CD4-positive, alpha-beta T cell (primary cell): ENCODE results near the gene HHAT. TPM values are rescaled to one million over a fixed set of nuclear protein-coding genes. Genes with fewer than 3 reads are reported as not detected.

ENCODE experiments used
- ATAC-seq: fragments of 200-7000 bp; cut with Tn5 transposase; one replicate; pipeline ENCODE4 v1.10.0; 2022; ENCODE audit warnings: mild to moderate bottlenecking; ENCODE audit not compliant: poor library complexity
- CTCF ChIA-PET: fragments of 350-600 bp; sonication (Branson Sonifier 250); formaldehyde crosslinking; loops from one replicate; lab custom pipeline; 2021; ENCODE audit warnings: antibody characterized with exemption, inconsistent platforms; lab: Charles Lee
- POLR2A ChIA-PET: fragments of 350-600 bp; sonication (Branson Sonifier 250); formaldehyde crosslinking; loops from one replicate; lab custom pipeline; 2021; ENCODE audit warnings: antibody characterized with exemption, inconsistent platforms; lab: Charles Lee
- DNase-seq, 14 experiments: peaks; one replicate each; pipeline ENCODE4 v3.0.0-alpha.2; 2013 to 2020; ENCODE audit warnings: mixed read lengths in 2 of 14
- H3K27ac ChIP-seq, 2 donors: one replicate each; pipeline versions ENCODE4 v1.5.1 to v1.7.0; 2013; ENCODE audit warnings: low read length in 2 of 2, low read depth in 1 of 2, mild to moderate bottlenecking in 1 of 2
- H3K27me3 ChIP-seq, 2 experiments: 1 replicate in 1 of 2; 2 replicates in 1 of 2; pipeline versions ENCODE4 v1.6.1 to v1.7.0; 2013; ENCODE audit warnings: low read length in 2 of 2, control low read depth in 1 of 2, mild to moderate bottlenecking in 1 of 2, moderate library complexity in 1 of 2; ENCODE audit not compliant: insufficient read depth in 2 of 2, control insufficient read depth in 1 of 2
- H3K36me3 ChIP-seq: one replicate; pipeline ENCODE4 v1.6.1; 2013; ENCODE audit warnings: low read length, control low read depth; ENCODE audit not compliant: insufficient read depth
- H3K4me1 ChIP-seq: one replicate; pipeline ENCODE4 v1.6.1; 2013; ENCODE audit warnings: low read length, control low read depth; ENCODE audit not compliant: insufficient read depth
- H3K4me3 ChIP-seq: one replicate; pipeline ENCODE4 v1.5.1; 2013; ENCODE audit warnings: mild to moderate bottlenecking, low read length, moderate library complexity
- H3K9me3 ChIP-seq, 2 experiments: 1 replicate in 1 of 2; 2 replicates in 1 of 2; pipeline versions ENCODE4 v1.6.1 to v1.7.0; 2013; ENCODE audit warnings: low read length in 2 of 2, mild to moderate bottlenecking in 2 of 2, control low read depth in 1 of 2, moderate library complexity in 1 of 2; ENCODE audit not compliant: control insufficient read depth in 1 of 2, insufficient read depth in 1 of 2
- H3K27ac Mint-ChIP-seq: one replicate; pipeline ENCODE4 v1.8.0; 2020; ENCODE audit warnings: mixed read lengths
- H3K27me3 Mint-ChIP-seq: one replicate; pipeline ENCODE4 v1.8.0; 2021; ENCODE audit warnings: mixed read lengths
- H3K36me3 Mint-ChIP-seq: one replicate; pipeline ENCODE4 v1.8.0; 2021; ENCODE audit warnings: low read depth, mixed read lengths
- H3K4me1 Mint-ChIP-seq: one replicate; pipeline ENCODE4 v1.8.0; 2021; ENCODE audit warnings: low read depth, mixed read lengths
- H3K4me3 Mint-ChIP-seq: one replicate; pipeline ENCODE4 v1.8.0; 2020; ENCODE audit warnings: mild to moderate bottlenecking, mixed read lengths
- H3K9me3 Mint-ChIP-seq: one replicate; pipeline ENCODE4 v1.8.0; 2020; ENCODE audit warnings: mixed read lengths
- intact Hi-C, 2 experiments: fragments of 100-400 bp; cut with DNase I in 1 of 2; cut with micrococcal nuclease in 1 of 2; formaldehyde crosslinking; loops; one replicate each; pipeline versions ENCODE4 v1.15.1 to v1.9.0; 2023 to 2025; cut with DNase I, micrococcal nuclease
- total RNA-seq, 174 experiments: library from RNA in 2 of 174; stranded (reverse) in 2 of 174; gene quantifications; one replicate each; pipeline ENCODE4 v1.2.3 and lab custom pipeline; 2021 to 2026
- TF ChIP-seq, protein P1 (sequence below): fragments of 200-600 bp; IDR thresholded peaks from one replicate; pipeline ENCODE4 v1.8.0; 2022; ENCODE audit warnings: antibody characterized with exemption, mild to moderate bottlenecking

HHAT gene
- total RNA-seq, 2 experiments from 2014 or later = 3.1 to 3.3 TPM

DNA sequence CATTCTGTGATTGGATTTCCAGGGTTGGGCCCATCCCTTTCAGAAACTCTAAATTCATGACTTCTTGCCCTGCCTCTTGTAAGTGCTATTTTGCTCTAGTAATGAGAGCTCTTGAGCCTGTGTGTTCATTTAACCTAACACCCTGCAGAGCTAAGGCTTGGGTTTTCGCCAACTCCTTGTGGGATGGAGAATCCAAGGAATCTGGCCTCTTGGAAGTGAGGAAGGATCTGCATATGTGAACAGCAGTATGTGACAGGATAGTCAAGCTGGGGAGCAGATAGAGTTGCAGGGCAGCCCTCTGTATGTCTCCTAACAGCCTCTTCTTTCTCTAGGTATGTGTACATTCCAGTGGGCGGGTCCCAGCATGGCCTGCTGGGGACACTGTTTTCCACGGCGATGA lies 258.9 kb downstream of the HHAT start:
- TF ChIP-seq, protein P1, sequence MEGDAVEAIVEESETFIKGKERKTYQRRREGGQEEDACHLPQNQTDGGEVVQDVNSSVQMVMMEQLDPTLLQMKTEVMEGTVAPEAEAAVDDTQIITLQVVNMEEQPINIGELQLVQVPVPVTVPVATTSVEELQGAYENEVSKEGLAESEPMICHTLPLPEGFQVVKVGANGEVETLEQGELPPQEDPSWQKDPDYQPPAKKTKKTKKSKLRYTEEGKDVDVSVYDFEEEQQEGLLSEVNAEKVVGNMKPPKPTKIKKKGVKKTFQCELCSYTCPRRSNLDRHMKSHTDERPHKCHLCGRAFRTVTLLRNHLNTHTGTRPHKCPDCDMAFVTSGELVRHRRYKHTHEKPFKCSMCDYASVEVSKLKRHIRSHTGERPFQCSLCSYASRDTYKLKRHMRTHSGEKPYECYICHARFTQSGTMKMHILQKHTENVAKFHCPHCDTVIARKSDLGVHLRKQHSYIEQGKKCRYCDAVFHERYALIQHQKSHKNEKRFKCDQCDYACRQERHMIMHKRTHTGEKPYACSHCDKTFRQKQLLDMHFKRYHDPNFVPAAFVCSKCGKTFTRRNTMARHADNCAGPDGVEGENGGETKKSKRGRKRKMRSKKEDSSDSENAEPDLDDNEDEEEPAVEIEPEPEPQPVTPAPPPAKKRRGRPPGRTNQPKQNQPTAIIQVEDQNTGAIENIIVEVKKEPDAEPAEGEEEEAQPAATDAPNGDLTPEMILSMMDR = no peak
- Histone ChIP-seq H3K27me3 (no peaks in the 10 kb centered on the region), H3K36me3 (no peaks in the 10 kb centered on the region), H3K4me1 (no peaks in the 10 kb centered on the region), H3K9me3 (peaks cover 3 to 4% of the 10 kb centered on the region in 2 experiments), H3K27ac (no peak overlapping the region), H3K4me3 (no peak overlapping the region)
- Mint-ChIP-seq H3K27me3 (no peaks in the 10 kb centered on the region), H3K9me3 (no peaks in the 10 kb centered on the region), H3K36me3 (peaks cover 10% of the 10 kb centered on the region), H3K4me1 (no peaks in the 10 kb centered on the region), H3K27ac (no peak overlapping the region), H3K4me3 (no peak overlapping the region)
- DNase-seq (no peak), ATAC-seq (no peak)
- POLR2A ChIA-PET = no interaction called here
- CTCF ChIA-PET = no interaction called here
- intact Hi-C loops = loop anchor here in 1 of 2 experiments (10.0 kb wide), 1 partner anchor 1067 kb away; no protein-coding TSS in a partner anchor

DNA sequence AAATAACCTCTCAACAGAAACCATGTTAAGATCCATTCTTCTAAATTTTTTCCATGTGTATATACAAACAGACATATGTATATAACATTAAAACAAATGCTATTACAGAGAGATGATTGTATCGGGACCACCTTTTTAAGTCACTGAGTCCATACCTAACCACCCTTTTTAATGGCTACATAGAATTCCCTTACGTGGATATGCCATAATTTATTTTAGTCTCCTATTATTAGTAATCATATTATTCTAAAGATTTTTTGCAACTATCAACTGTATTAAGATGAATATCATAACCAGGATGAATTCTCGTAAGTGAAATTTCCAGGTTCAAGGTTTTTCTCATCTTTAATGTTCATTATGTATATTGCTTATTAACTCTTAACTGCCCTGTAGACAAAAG lies 259.7 kb downstream of the HHAT start:
- H3K9me3 Mint-ChIP-seq = no peaks in the 10 kb centered on the region
- ChIA-PET CTCF (interaction anchor here (1.2 kb wide), 1 partner anchor 9 kb away, joined by 3 read pairs; no protein-coding TSS in a partner anchor), POLR2A (no interaction called here)
- no peak overlapping the region for H3K4me3 ChIP-seq
- no peak overlapping the region for H3K27ac Mint-ChIP-seq
- intact Hi-C loops = loop anchor here in 1 of 2 experiments (10.0 kb wide), 1 partner anchor 1066 kb away; no protein-coding TSS in a partner anchor
- no peaks in the 10 kb centered on the region for H3K36me3 ChIP-seq
- no peaks in the 10 kb centered on the region for H3K4me1 Mint-ChIP-seq
- no peak overlapping the region for H3K27ac ChIP-seq
- H3K36me3 Mint-ChIP-seq = peaks cover 10% of the 10 kb centered on the region
- no peaks in the 10 kb centered on the region for H3K4me1 ChIP-seq
- no peaks in the 10 kb centered on the region for H3K27me3 Mint-ChIP-seq
- H3K9me3 ChIP-seq = peaks cover 3 to 4% of the 10 kb centered on the region in 2 experiments
- TF ChIP-seq, protein P1 = no peak
- H3K27me3 ChIP-seq = no peaks in the 10 kb centered on the region
- ATAC-seq (no peak), DNase-seq (no peak)
- H3K4me3 Mint-ChIP-seq = no peak overlapping the region

DNA sequence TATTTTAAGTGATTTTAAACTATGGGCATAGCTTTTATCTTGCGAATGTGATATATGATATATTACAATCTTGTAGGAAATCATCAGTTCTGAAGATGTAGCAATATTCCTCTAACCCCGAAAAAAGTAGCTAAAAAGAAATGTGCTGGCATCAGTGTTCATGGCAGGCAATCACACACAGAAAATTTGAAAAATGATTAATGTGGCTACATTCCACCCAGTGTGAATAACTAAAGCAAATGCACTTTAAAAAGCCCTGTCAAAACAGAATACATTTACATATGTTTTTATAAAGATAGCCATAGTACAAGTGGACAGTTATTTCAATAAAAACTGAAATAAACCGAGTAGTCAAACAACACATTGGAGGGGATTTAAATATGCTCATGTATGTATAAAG lies 260.2 kb downstream of the HHAT start:
- peaks cover 3 to 4% of the 10 kb centered on the region in 2 experiments for H3K9me3 ChIP-seq
- H3K4me3 ChIP-seq = no peak overlapping the region
- H3K27me3 ChIP-seq = no peaks in the 10 kb centered on the region
- Mint-ChIP-seq H3K9me3 (no peaks in the 10 kb centered on the region), H3K27ac (no peak overlapping the region), H3K36me3 (peaks cover 10% of the 10 kb centered on the region), H3K27me3 (no peaks in the 10 kb centered on the region), H3K4me1 (no peaks in the 10 kb centered on the region), H3K4me3 (no peak overlapping the region)
- DNase-seq (no peak), ATAC-seq (no peak)
- H3K4me1 ChIP-seq = no peaks in the 10 kb centered on the region
- TF ChIP-seq, protein P1 = no peak
- ChIA-PET CTCF (interaction anchor here (1.2 kb wide), 1 partner anchor 9 kb away, joined by 3 read pairs; no protein-coding TSS in a partner anchor), POLR2A (no interaction called here)
- no peak overlapping the region for H3K27ac ChIP-seq
- H3K36me3 ChIP-seq = no peaks in the 10 kb centered on the region
- intact Hi-C loops = loop anchor here in 1 of 2 experiments (10.0 kb wide), 1 partner anchor 1066 kb away; no protein-coding TSS in a partner anchor
